Hepatocyte (in vitro differentiated cells): Measurements from ENCODE around the gene LIPJ. TPM values are rescaled to one million over a fixed set of nuclear protein-coding genes. Genes with fewer than 3 reads are reported as not detected.

Experiments
- DNase-seq: peaks from one replicate; pipeline ENCODE4 v3.0.0-alpha.2; 2016; ENCODE audit warnings: low spot score
- H2AFZ ChIP-seq: fragments of 200-600 bp; sonication (generic); 2 replicates; pipeline ENCODE4 v1.6.0; 2016; ENCODE audit warnings: antibody characterized with exemption, mild to moderate bottlenecking
- H3K27ac ChIP-seq: fragments of 200-600 bp; sonication (generic); 2 replicates; pipeline ENCODE4 v1.5.1; 2016; ENCODE audit warnings: mild to moderate bottlenecking
- H3K27me3 ChIP-seq: fragments of 200-600 bp; sonication (generic); 2 replicates; pipeline ENCODE4 v1.6.1; 2016
- H3K36me3 ChIP-seq: fragments of 200-600 bp; sonication (generic); replicated peaks from 2 replicates; pipeline ENCODE4 v1.5.1; 2016; ENCODE audit warnings: low read depth; ENCODE audit not compliant: insufficient read depth
- H3K4me1 ChIP-seq: fragments of 200-600 bp; sonication (generic); 2 replicates; pipeline ENCODE4 v1.5.1; 2016; ENCODE audit warnings: mild to moderate bottlenecking, moderate library complexity; ENCODE audit not compliant: insufficient read depth
- H3K4me2 ChIP-seq: fragments of 200-600 bp; sonication (generic); 2 replicates; pipeline ENCODE4 v1.6.0; 2016
- H3K4me3 ChIP-seq: fragments of 200-600 bp; sonication (generic); 2 replicates; pipeline ENCODE4 v1.5.1; 2016; ENCODE audit warnings: mild to moderate bottlenecking
- H3K79me2 ChIP-seq: fragments of 200-600 bp; sonication (generic); 2 replicates; pipeline ENCODE4 v1.6.0; 2017; ENCODE audit warnings: mild to moderate bottlenecking
- H3K9me2 ChIP-seq: fragments of 200-600 bp; sonication (generic); replicated peaks from 2 replicates; pipeline ENCODE4 v1.6.0; 2017; ENCODE audit warnings: mild to moderate bottlenecking; ENCODE audit not compliant: insufficient read depth
- H3K9me3 ChIP-seq: fragments of 200-600 bp; sonication (generic); 2 replicates; pipeline ENCODE4 v1.5.1; 2016; ENCODE audit warnings: low read depth, mild to moderate bottlenecking
- H4K20me1 ChIP-seq: fragments of 200-600 bp; sonication (generic); 2 replicates; pipeline ENCODE4 v1.6.0; 2016; ENCODE audit warnings: mild to moderate bottlenecking; ENCODE audit not compliant: insufficient read depth, poor library complexity, severe bottlenecking
- CTCF ChIP-seq: fragments of 200-600 bp; sonication (generic); IDR thresholded peaks from 2 replicates; pipeline ENCODE4 v1.5.1; 2016; ENCODE audit warnings: antibody characterized with exemption, mild to moderate bottlenecking; ENCODE audit not compliant: poor library complexity
- EZH2 ChIP-seq: fragments of 200-600 bp; sonication (generic); IDR thresholded peaks from 2 replicates; pipeline ENCODE4 v1.6.1; 2016; ENCODE audit warnings: antibody characterized with exemption, mild to moderate bottlenecking, borderline replicate concordance
- EZH2phosphoT487 ChIP-seq: fragments of 200-600 bp; sonication (generic); IDR thresholded peaks from one replicate; pipeline ENCODE4 v1.6.1; 2018; ENCODE audit warnings: antibody characterized with exemption, mild to moderate bottlenecking, low read depth, moderate library complexity; ENCODE audit not compliant: unreplicated experiment, severe bottlenecking
- WGBS: methylation state at CpG from one replicate; pipeline ENCODE4 v1.1.6; 2016; ENCODE audit warnings: low lambda C conversion rate; ENCODE audit errors: missing lambda C conversion rate; 5-methylcytosine and 5-hydroxymethylcytosine counted together
- polyA plus RNA-seq: library from polyadenylated mRNA; unstranded; fragments of >200 nt; fragmentation: Nextera tagmentation; extraction: Ambion mirVana; gene quantifications from 2 replicates; pipeline ENCODE4 v1.2.1, GENCODE V29; 2016
- total RNA-seq: library from RNA; depleted of rRNA; stranded (reverse); fragments of >200 nt; gene quantifications from 2 replicates; pipeline ENCODE4 v1.2.3, GENCODE V29; 2014

The LIPJ gene
- total and polyA plus RNA-seq, 2 experiments from 2014 or later, result 0.17 TPM; not detected in 1

- DNase-seq, result no peak
- Histone ChIP-seq H4K20me1 (no peaks in the 10 kb centered on the region), H3K36me3 (no peaks in the 10 kb centered on the region), H2AFZ (no peak overlapping the region), H3K27me3 (no peaks in the 10 kb centered on the region), H3K4me2 (no peak overlapping the region), H3K9me2 (no peaks in the 10 kb centered on the region), H3K79me2 (no peaks in the 10 kb centered on the region), H3K4me1 (no peaks in the 10 kb centered on the region), H3K4me3 (no peak overlapping the region), H3K9me3 (no peaks in the 10 kb centered on the region), H3K27ac (no peak overlapping the region)
- WGBS, result 93% methylated on average over 6 of the region's 6 CpGs
- no peak for TF ChIP-seq CTCF
- no peak for TF ChIP-seq EZH2phosphoT487
- no peak for TF ChIP-seq EZH2
Measured at GRCh38 chr10:88608052-88608732, 21.6 kb downstream of the LIPJ start.

GRCh38 chr10:88608780-88609179 lies 22.2 kb downstream of the LIPJ start:
- Histone ChIP-seq H3K4me2 (no peak overlapping the region), H3K27me3 (no peaks in the 10 kb centered on the region), H3K27ac (no peak overlapping the region), H3K9me3 (no peaks in the 10 kb centered on the region), H3K4me1 (no peaks in the 10 kb centered on the region), H4K20me1 (no peaks in the 10 kb centered on the region), H3K4me3 (no peak overlapping the region), H3K36me3 (no peaks in the 10 kb centered on the region), H3K79me2 (no peaks in the 10 kb centered on the region), H3K9me2 (no peaks in the 10 kb centered on the region), H2AFZ (no peak overlapping the region)
- TF ChIP-seq EZH2, result no peak
- TF ChIP-seq CTCF, result no peak
- no peak for TF ChIP-seq EZH2phosphoT487
- 81% methylated on average over 2 of the region's 2 CpGs for WGBS
- no peak for DNase-seq

- Histone ChIP-seq H3K4me1 (no peaks in the 10 kb centered on the region), H3K27ac (no peak overlapping the region), H3K27me3 (no peaks in the 10 kb centered on the region), H3K9me3 (no peaks in the 10 kb centered on the region), H3K36me3 (no peaks in the 10 kb centered on the region), H3K79me2 (no peaks in the 10 kb centered on the region), H3K4me2 (no peak overlapping the region), H3K9me2 (no peaks in the 10 kb centered on the region), H4K20me1 (no peaks in the 10 kb centered on the region), H3K4me3 (no peak overlapping the region), H2AFZ (no peak overlapping the region)
- no peak for DNase-seq
- 91% methylated on average over 18 of the region's 18 CpGs for whole genome bisulfite sequencing
- TF ChIP-seq EZH2phosphoT487, result no peak
- TF ChIP-seq EZH2, result no peak
- TF ChIP-seq CTCF, result no peak
Measured at GRCh38 chr10:88616250-88616977, 29.9 kb downstream of the LIPJ start.
